Prostate gland (tissue), 2 donors: ENCODE measurements around the gene NDUFS6. TPM values are rescaled to one million over a fixed set of nuclear protein-coding genes. Genes with fewer than 3 reads are reported as not detected.

Experiments
- DNase-seq: peaks from one replicate; pipeline ENCODE4 v3.0.0-alpha.2; 2019; ENCODE audit warnings: low spot score
- H3K27ac ChIP-seq, 2 donors: fragments of 200-600 bp; sonication (generic); 2 replicates each; pipeline ENCODE4 v1.5.1; 2017 to 2019
- H3K27me3 ChIP-seq: fragments of 200-600 bp; sonication (generic); replicated peaks from 2 replicates; pipeline ENCODE4 v1.5.1; 2019; ENCODE audit not compliant: insufficient read depth
- H3K36me3 ChIP-seq, 2 donors: fragments of 200-600 bp; sonication (generic); 1 replicate in 1 of 2; 2 replicates in 1 of 2; pipeline versions ENCODE4 v1.5.1 to v1.8.1; 2017 to 2019
- H3K4me1 ChIP-seq: fragments of 200-600 bp; sonication (generic); replicated peaks from 2 replicates; pipeline ENCODE4 v1.5.1; 2019
- H3K4me3 ChIP-seq, 2 donors: fragments of 200-600 bp; sonication (generic); 2 replicates each; pipeline ENCODE4 v1.5.1; 2017 to 2019
- H3K9me3 ChIP-seq: fragments of 200-600 bp; sonication (generic); 2 replicates; pipeline ENCODE4 v1.5.1; 2017
- CTCF ChIP-seq, 4 experiments: fragments of 200-600 bp in 2 of 4; fragments of 450-650 bp in 2 of 4; sonication (generic) in 2 of 4; IDR thresholded peaks; 1 replicate in 3 of 4; 2 replicates in 1 of 4; pipeline ENCODE4 v1.5.1; 2016 to 2019; ENCODE audit warnings: antibody characterized with exemption in 4 of 4, mild to moderate bottlenecking in 2 of 4, moderate library complexity in 2 of 4
- POLR2A ChIP-seq: fragments of 450-650 bp; IDR thresholded peaks from one replicate; pipeline ENCODE4 v1.6.1; 2016; ENCODE audit warnings: antibody characterized with exemption, mild to moderate bottlenecking
- POLR2AphosphoS5 ChIP-seq: sonication (generic); formaldehyde crosslinking; IDR thresholded peaks from one replicate; pipeline ENCODE4 v1.6.1; 2017; ENCODE audit warnings: antibody characterized with exemption
- WGBS: methylation state at CpG from one replicate; pipeline ENCODE4 v1.1.5; 2018; 5-methylcytosine and 5-hydroxymethylcytosine counted together
- intact Hi-C: fragments of 100-400 bp; cut with DNase I; formaldehyde crosslinking; loops from one replicate; pipeline ENCODE4 v1.14.2; 2022
- total RNA-seq, 2 donors: library from RNA; depleted of rRNA; stranded (reverse); fragments of >200 nt; gene quantifications; one replicate each; pipeline ENCODE4 v1.1.0, GENCODE V29; 2016

The NDUFS6 gene
- total RNA-seq, 2 donors from 2014 or later: 27.8 to 70.2 TPM

- no peak for DNase-seq
Observed at GRCh38 chr5:1768283-1769000, 32.8 kb upstream of the NDUFS6 start.

DNA sequence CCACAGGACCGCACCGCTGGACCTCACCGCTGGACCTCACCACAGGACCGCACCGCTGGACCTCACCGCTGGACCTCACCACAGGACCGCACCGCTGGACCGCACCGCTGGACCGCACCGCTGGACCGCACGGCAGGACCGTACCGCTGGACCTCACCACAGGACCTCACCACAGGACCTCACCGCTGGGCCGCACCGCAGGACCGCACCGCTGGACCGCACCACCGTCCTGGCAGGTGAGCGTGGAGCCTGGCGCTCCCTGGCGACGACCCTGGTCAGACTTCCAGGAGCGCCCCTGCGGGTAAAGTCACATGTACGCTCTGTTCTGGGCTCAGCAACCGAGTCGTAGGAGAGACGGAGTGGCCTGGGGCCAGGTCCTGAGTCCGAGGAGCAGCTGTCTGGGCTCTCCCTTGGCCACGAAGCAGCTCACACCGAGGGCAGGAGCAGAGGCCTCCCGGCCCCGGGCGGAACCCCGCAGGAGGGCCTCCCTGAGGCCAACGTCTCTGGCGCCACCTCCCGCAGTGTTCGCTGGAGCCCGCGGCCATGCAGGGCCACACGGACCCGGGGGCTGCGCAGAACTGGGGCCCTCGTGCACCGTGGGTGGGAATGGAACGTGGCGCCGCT, 32.1 kb upstream of the NDUFS6 start:
- 92% methylated on average over 26 of the region's 54 CpGs for WGBS
- H3K4me1 ChIP-seq: peaks cover 7% of the 10 kb centered on the region
- H3K9me3 ChIP-seq: no peaks in the 10 kb centered on the region
- no peaks in the 10 kb centered on the region for H3K27me3 ChIP-seq
- TF ChIP-seq CTCF (IDR thresholded peaks at IDR 0.05) (no peak), POLR2AphosphoS5 (no peak)
- intact Hi-C loops: no loop called here
- H3K36me3 ChIP-seq: no peaks in the 10 kb centered on the region
- H3K27ac ChIP-seq: peak overlapping the region in 1 of 2 donors; percentile 75
- no peak overlapping the region for H3K4me3 ChIP-seq
- DNase-seq: no peak

More at GRCh38 chr5:1768283-1769000, 32.8 kb upstream of the NDUFS6 start:
- H3K27ac ChIP-seq: no peak overlapping the region
- no peaks in the 10 kb centered on the region for H3K9me3 ChIP-seq
- no peaks in the 10 kb centered on the region for H3K36me3 ChIP-seq
- 92% methylated on average over 28 of the region's 35 CpGs for WGBS
- no peaks in the 10 kb centered on the region for H3K27me3 ChIP-seq
- TF ChIP-seq POLR2A: no peak
- TF ChIP-seq POLR2AphosphoS5: no peak
- TF ChIP-seq CTCF (IDR thresholded peaks at IDR 0.05): no peak
- intact Hi-C loops: no loop called here
- peaks cover 7% of the 10 kb centered on the region for H3K4me1 ChIP-seq
- no peak overlapping the region for H3K4me3 ChIP-seq

GRCh38 chr5:1769752-1770442, 31.3 kb upstream of the NDUFS6 start:
- no peak for TF ChIP-seq POLR2A
- TF ChIP-seq CTCF (IDR thresholded peaks at IDR 0.05): no peak
- TF ChIP-seq POLR2AphosphoS5: no peak
- DNase-seq: no peak
- 92% methylated on average over 30 of the region's 30 CpGs for WGBS

GRCh38 chr5:1770443-1770802, 30.8 kb upstream of the NDUFS6 start:
- 57% methylated on average over 6 of the region's 6 CpGs for WGBS
- TF ChIP-seq POLR2AphosphoS5: no peak
- TF ChIP-seq CTCF (IDR thresholded peaks at IDR 0.05): no peak
- TF ChIP-seq POLR2A: no peak
- intact Hi-C loops: no loop called here
- H3K9me3 ChIP-seq: no peaks in the 10 kb centered on the region
- H3K4me1 ChIP-seq: peaks cover 5% of the 10 kb centered on the region
- H3K36me3 ChIP-seq: no peaks in the 10 kb centered on the region
- H3K27me3 ChIP-seq: no peaks in the 10 kb centered on the region
- H3K4me3 ChIP-seq: no peak overlapping the region
- DNase-seq: no peak
- peak overlapping the region; percentile 65 to 75 for H3K27ac ChIP-seq

More at GRCh38 chr5:1769752-1770442, 31.3 kb upstream of the NDUFS6 start:
- Histone ChIP-seq H3K27ac (peak overlapping the region; percentile 65 to 75), H3K36me3 (no peaks in the 10 kb centered on the region), H3K9me3 (no peaks in the 10 kb centered on the region), H3K4me3 (no peak overlapping the region), H3K4me1 (peaks cover 5% of the 10 kb centered on the region), H3K27me3 (no peaks in the 10 kb centered on the region)
- intact Hi-C loops: no loop called here
